Activated T-cell treated with anti-CD3 and anti-CD28 coated beads for 4 hours (primary cell): ENCODE data around the gene OR5K4.
"Not testable (repeated sequence)": the region's sequence is repeated elsewhere in the genome, so short reads cannot be mapped to it uniquely, and the experiment has no call there.

Experiments
- DNase-seq: peaks from one replicate; pipeline ENCODE4 v3.0.0-alpha.2; 2020

Gene OR5K4

GRCh38 chr3:98372445-98372844 lies 18.8 kb downstream of the OR5K4 start:
- no peak for DNase-seq

GRCh38 chr3:98376631-98377030 lies 23.0 kb downstream of the OR5K4 start:
- no peak for DNase-seq

GRCh38 chr3:98388147-98388546 lies 34.5 kb downstream of the OR5K4 start:
- DNase-seq, result no peak

- no peak for DNase-seq
These were observed 36.7 kb downstream of the OR5K4 start, which contains the start of gene OR5K3 for GRCh38 chr3:98390366-98390765. OR5K3 (plus strand) TSS chr3:98390666; CDS start chr3:98390666, 0 bp downstream.

- no peak for DNase-seq
These were observed 41.4 kb downstream of the OR5K4 start for GRCh38 chr3:98395101-98395500.

GRCh38 chr3:98396482-98396881 lies 42.8 kb downstream of the OR5K4 start:
- not testable (repeated sequence) for DNase-seq

GRCh38 chr3:98398513-98398912 lies 44.9 kb downstream of the OR5K4 start:
- DNase-seq, result no peak

GRCh38 chr3:98402507-98402906 lies 48.9 kb downstream of the OR5K4 start:
- DNase-seq, result no peak

- DNase-seq, result no peak
These were observed 50.4 kb downstream of the OR5K4 start for GRCh38 chr3:98404010-98404409.
